Ascending aorta (tissue), 2 donors: ENCODE data around the gene SHF. TPM values are rescaled to one million over a fixed set of nuclear protein-coding genes. Genes with fewer than 3 reads are reported as not detected.

Experiments
- DNase-seq, 2 donors: peaks; one replicate each; pipeline ENCODE4 v3.0.0-alpha.2; 2019; ENCODE audit warnings: low spot score in 2 of 2
- H3K27ac ChIP-seq, 2 donors: fragments of 200-600 bp; sonication (generic); one replicate each; pipeline ENCODE4 v1.5.1; 2016 to 2017; ENCODE audit warnings: mild to moderate bottlenecking in 1 of 2
- H3K27me3 ChIP-seq: fragments of 200-600 bp; sonication (generic); one replicate; pipeline ENCODE4 v1.5.1; 2017
- H3K36me3 ChIP-seq, 2 donors: fragments of 200-600 bp; sonication (generic); one replicate each; pipeline ENCODE4 v1.5.1; 2016
- H3K4me1 ChIP-seq, 2 donors: fragments of 200-600 bp; sonication (generic); one replicate each; pipeline ENCODE4 v1.5.1; 2016 to 2017; ENCODE audit warnings: mild to moderate bottlenecking in 1 of 2
- H3K4me3 ChIP-seq, 2 donors: fragments of 200-600 bp; sonication (generic); one replicate each; pipeline ENCODE4 v1.5.1; 2016 to 2017; ENCODE audit warnings: mild to moderate bottlenecking in 1 of 2
- H3K9me3 ChIP-seq, 2 donors: fragments of 200-600 bp; sonication (generic); one replicate each; pipeline ENCODE4 v1.5.1; 2016
- CTCF ChIP-seq, 3 experiments: fragments of 200-600 bp in 2 of 3; fragments of 450-650 bp in 1 of 3; sonication (generic) in 2 of 3; IDR thresholded peaks; one replicate each; pipeline ENCODE4 v1.5.1; 2016 to 2019; ENCODE audit warnings: antibody characterized with exemption in 3 of 3, mild to moderate bottlenecking in 1 of 3, moderate library complexity in 1 of 3
- intact Hi-C: fragments of 100-400 bp; cut with DNase I; formaldehyde crosslinking; loops from one replicate; pipeline ENCODE4 v1.15.1; 2023
- total RNA-seq: library from RNA; depleted of rRNA; stranded (reverse); fragments of >200 nt; gene quantifications from one replicate; pipeline ENCODE4 v1.1.0, GENCODE V29; 2016

SHF gene
- total RNA-seq, 1 donor from 2014 or later = 75.0 TPM

GRCh38 chr15:45171912-45172311 lies 15.9 kb downstream of the SHF start:
- Histone ChIP-seq H3K27ac (no peak overlapping the region), H3K4me1 (no peaks in the 10 kb centered on the region), H3K27me3 (no peaks in the 10 kb centered on the region), H3K4me3 (no peak overlapping the region), H3K9me3 (no peaks in the 10 kb centered on the region), H3K36me3 (peaks cover 0 to 25% of the 10 kb centered on the region in 2 donors)
- no peak for DNase-seq
- intact Hi-C loops = no loop called here
- no peak for TF ChIP-seq CTCF (IDR thresholded peaks at IDR 0.05)

- intact Hi-C loops = loop anchor here (5.0 kb wide), 1 partner anchor 207 kb away; the partner anchor contains the start of gene GATM
- H3K27ac ChIP-seq = peak overlapping the region; percentile 97 to 99
- no peak for TF ChIP-seq CTCF (IDR thresholded peaks at IDR 0.05)
- H3K9me3 ChIP-seq = no peaks in the 10 kb centered on the region
- no peaks in the 10 kb centered on the region for H3K27me3 ChIP-seq
- H3K4me1 ChIP-seq = peaks cover 0 to 9% of the 10 kb centered on the region in 2 donors
- no peak for DNase-seq
- no peak overlapping the region for H3K4me3 ChIP-seq
- H3K36me3 ChIP-seq = peaks cover 0 to 13% of the 10 kb centered on the region in 2 donors
These were observed 17.9 kb downstream of the SHF start for GRCh38 chr15:45169608-45170480.

GRCh38 chr15:45168751-45169551 lies 18.8 kb downstream of the SHF start:
- Histone ChIP-seq H3K9me3 (no peaks in the 10 kb centered on the region), H3K4me1 (peaks cover 0 to 9% of the 10 kb centered on the region in 2 donors), H3K4me3 (no peak overlapping the region), H3K27me3 (no peaks in the 10 kb centered on the region), H3K36me3 (peaks cover 0 to 6% of the 10 kb centered on the region in 2 donors), H3K27ac (peak overlapping the region; percentile 97 to 99)
- TF ChIP-seq CTCF (IDR thresholded peaks at IDR 0.05) = no peak
- DNase-seq = no peak
- intact Hi-C loops = loop anchor here (5.0 kb wide), 1 partner anchor 208 kb away; the partner anchor contains the start of gene GATM

- Histone ChIP-seq H3K27ac (peak overlapping the region; percentile 97 to 99), H3K9me3 (no peaks in the 10 kb centered on the region), H3K4me1 (peaks cover 0 to 9% of the 10 kb centered on the region in 2 donors), H3K4me3 (no peak overlapping the region), H3K36me3 (no peaks in the 10 kb centered on the region), H3K27me3 (no peaks in the 10 kb centered on the region)
- TF ChIP-seq CTCF (IDR thresholded peaks at IDR 0.05) = no peak
- intact Hi-C loops = loop anchor here (5.0 kb wide), 1 partner anchor 209 kb away; the partner anchor contains the start of gene GATM
- DNase-seq = no peak
These were observed 19.5 kb downstream of the SHF start for GRCh38 chr15:45168286-45168685.

- Histone ChIP-seq H3K4me1 (peaks cover 0 to 11% of the 10 kb centered on the region in 2 donors), H3K36me3 (no peaks in the 10 kb centered on the region), H3K27ac (peak overlapping the region; percentile 97 to 99), H3K9me3 (no peaks in the 10 kb centered on the region), H3K27me3 (no peaks in the 10 kb centered on the region), H3K4me3 (peak overlapping the region; percentile 78 to 97)
- no peak for TF ChIP-seq CTCF (IDR thresholded peaks at IDR 0.05)
- DNase-seq = no peak
- intact Hi-C loops = loop anchor here (1.0 to 5.0 kb wide), 5 partner anchors 19 to 289 kb away; partner anchors contain the start of gene GATM
These were observed 20.0 kb downstream of the SHF start for GRCh38 chr15:45167631-45168205.
